Naive thymus-derived CD8-positive, alpha-beta T cell (primary cell): ENCODE results near the gene ABCD1. TPM values are rescaled to one million over a fixed set of nuclear protein-coding genes. Genes with fewer than 3 reads are reported as not detected.
"Not testable (repeated sequence)": the region's sequence is repeated elsewhere in the genome, so short reads cannot be mapped to it uniquely, and the experiment has no call there.

Experiments used
- ATAC-seq, 2 donors: fragments of 150-1000 bp; cut with Tn5 transposase in 1 of 2; sonication (Bioruptor Pico), chemical (Tn5 transposase) in 1 of 2; 1 replicate in 1 of 2; 2 replicates in 1 of 2; pipeline ENCODE4 v1.10.0; 2021; ENCODE audit warnings: mild to moderate bottlenecking in 2 of 2, moderate library complexity in 2 of 2
- POLR2A ChIA-PET: fragments of 350-600 bp; sonication (Branson Sonifier 250); formaldehyde crosslinking; loops from one replicate; lab custom pipeline; 2021; ENCODE audit warnings: antibody characterized with exemption; lab: Charles Lee
- DNase-seq, 10 donors: peaks; one replicate each; pipeline versions ENCODE4 v3.0.0 to v3.0.0-alpha.2; 2020 to 2022
- H3K27ac Mint-ChIP-seq, 10 donors: one replicate each; pipeline ENCODE4 v1.8.0; 2020 to 2022; ENCODE audit warnings: mild to moderate bottlenecking in 10 of 10, mixed read lengths in 10 of 10, moderate library complexity in 4 of 10, inconsistent platforms in 1 of 10
- H3K27me3 Mint-ChIP-seq, 5 donors: one replicate each; pipeline ENCODE4 v1.8.0; 2021 to 2022; ENCODE audit warnings: mixed read lengths in 5 of 5
- H3K36me3 Mint-ChIP-seq, 3 donors: one replicate each; pipeline ENCODE4 v1.8.0; 2020 to 2022; ENCODE audit warnings: mixed read lengths in 3 of 3, mild to moderate bottlenecking in 2 of 3, inconsistent platforms in 1 of 3
- H3K4me1 Mint-ChIP-seq, 4 donors: one replicate each; pipeline ENCODE4 v1.8.0; 2021 to 2022; ENCODE audit warnings: mixed read lengths in 4 of 4
- H3K4me3 Mint-ChIP-seq, 10 donors: one replicate each; pipeline ENCODE4 v1.8.0; 2020 to 2022; ENCODE audit warnings: mild to moderate bottlenecking in 10 of 10, mixed read lengths in 10 of 10, moderate library complexity in 6 of 10, inconsistent platforms in 1 of 10
- H3K9me3 Mint-ChIP-seq, 9 donors: one replicate each; pipeline ENCODE4 v1.8.0; 2020 to 2022; ENCODE audit warnings: mixed read lengths in 9 of 9, mild to moderate bottlenecking in 3 of 9, inconsistent platforms in 1 of 9, moderate library complexity in 1 of 9
- polyA plus RNA-seq, 3 donors: library from polyadenylated mRNA; unstranded; fragments of 300-500 nt; fragmentation: Illumina TruSeq; gene quantifications; one replicate each; pipeline ENCODE4 v1.2.3, GENCODE V29; 2021
- total RNA-seq, 8 experiments: library from RNA in 2 of 8; stranded (reverse) in 2 of 8; gene quantifications; one replicate each; pipeline ENCODE4 v1.2.3 and lab custom pipeline; 2021 to 2026

The ABCD1 gene
- total and polyA plus RNA-seq, 5 experiments from 2014 or later = 1.1 to 7.3 (median 2.1) TPM

- POLR2A ChIA-PET, DNase-seq, H3K4me3 Mint-ChIP-seq, H3K9me3 Mint-ChIP-seq, H3K27me3 Mint-ChIP-seq, ATAC-seq: not testable (repeated sequence)
- peak overlapping the region in 2 of 10 donors; percentile 31 to 72 for H3K27ac Mint-ChIP-seq
- H3K4me1 Mint-ChIP-seq = peaks cover 3 to 14% (median 6%) of the 10 kb centered on the region in 4 donors
- H3K36me3 Mint-ChIP-seq = peaks cover 0 to 34% (median 0%) of the 10 kb centered on the region in 3 donors
Observed at GRCh38 chrX:153705403-153706060, 19.1 kb upstream of the ABCD1 start.

GRCh38 chrX:153706799-153707198 is 17.9 kb upstream of the ABCD1 start:
- DNase-seq (no peak), ATAC-seq (no peak)
- Mint-ChIP-seq H3K27ac (peak overlapping the region in 2 of 10 donors; percentile 67 to 88), H3K4me3 (peak overlapping the region in 1 of 10 donors; percentile 26), H3K4me1 (peaks cover 3 to 18% (median 7%) of the 10 kb centered on the region in 4 donors), H3K9me3 (no peaks in the 10 kb centered on the region), H3K27me3 (no peaks in the 10 kb centered on the region), H3K36me3 (peaks cover 0 to 42% (median 0%) of the 10 kb centered on the region in 3 donors)
- POLR2A ChIA-PET = no interaction called here

- DNase-seq (no peak), ATAC-seq (no peak)
- POLR2A ChIA-PET = no interaction called here
- H3K4me3 Mint-ChIP-seq = no peak overlapping the region
- peaks cover 0 to 44% (median 0%) of the 10 kb centered on the region in 3 donors for H3K36me3 Mint-ChIP-seq
- peak overlapping the region in 1 of 10 donors; percentile 15 for H3K27ac Mint-ChIP-seq
- H3K4me1 Mint-ChIP-seq = peaks cover 3 to 18% (median 7%) of the 10 kb centered on the region in 4 donors
- H3K27me3 Mint-ChIP-seq = no peaks in the 10 kb centered on the region
- no peaks in the 10 kb centered on the region for H3K9me3 Mint-ChIP-seq
Observed at GRCh38 chrX:153707406-153707805, 17.2 kb upstream of the ABCD1 start.

- ATAC-seq (peak; percentile 53), DNase-seq (peak in 5 of 10 donors; percentile 14 to 35 (median 29))
- Mint-ChIP-seq H3K36me3 (peaks cover 0 to 46% (median 0%) of the 10 kb centered on the region in 3 donors), H3K27me3 (no peaks in the 10 kb centered on the region), H3K4me1 (peaks cover 3 to 21% (median 7%) of the 10 kb centered on the region in 4 donors), H3K4me3 (no peak overlapping the region), H3K9me3 (no peaks in the 10 kb centered on the region), H3K27ac (peak overlapping the region in 4 of 10 donors; percentile 3 to 41 (median 24))
- POLR2A ChIA-PET = no interaction called here
Observed at GRCh38 chrX:153708415-153708814, 16.2 kb upstream of the ABCD1 start.

GRCh38 chrX:153709726-153710674 is 14.7 kb upstream of the ABCD1 start:
- peak overlapping the region in 1 of 10 donors; percentile 46 for H3K4me3 Mint-ChIP-seq
- no peaks in the 10 kb centered on the region for H3K9me3 Mint-ChIP-seq
- peaks cover 3 to 23% (median 8%) of the 10 kb centered on the region in 4 donors for H3K4me1 Mint-ChIP-seq
- POLR2A ChIA-PET = no interaction called here
- peak overlapping the region in 1 of 10 donors; percentile 24 for H3K27ac Mint-ChIP-seq
- peaks cover 0 to 50% (median 0%) of the 10 kb centered on the region in 3 donors for H3K36me3 Mint-ChIP-seq
- H3K27me3 Mint-ChIP-seq = no peaks in the 10 kb centered on the region
- ATAC-seq = no peak
- DNase-seq = no peak

- Mint-ChIP-seq H3K4me3 (no peak overlapping the region), H3K27me3 (no peaks in the 10 kb centered on the region), H3K9me3 (no peaks in the 10 kb centered on the region), H3K36me3 (peaks cover 0 to 73% (median 3%) of the 10 kb centered on the region in 3 donors), H3K27ac (no peak overlapping the region), H3K4me1 (peaks cover 0 to 25% (median 8%) of the 10 kb centered on the region in 4 donors)
- POLR2A ChIA-PET = interaction anchor here (0.6 kb wide), 1 partner anchor 353 kb away, joined by 3 read pairs; no protein-coding TSS in a partner anchor
- ATAC-seq (no peak), DNase-seq (no peak)
Observed at GRCh38 chrX:153714256-153714655, 10.4 kb upstream of the ABCD1 start.

GRCh38 chrX:153717445-153717844 is 7.2 kb upstream of the ABCD1 start:
- Mint-ChIP-seq H3K36me3 (peaks cover 0 to 76% (median 3%) of the 10 kb centered on the region in 3 donors), H3K4me1 (peaks cover 3 to 38% (median 17%) of the 10 kb centered on the region in 4 donors), H3K27ac (no peak overlapping the region), H3K9me3 (no peaks in the 10 kb centered on the region), H3K4me3 (no peak overlapping the region), H3K27me3 (no peaks in the 10 kb centered on the region)
- DNase-seq (no peak), ATAC-seq (no peak)
- POLR2A ChIA-PET = no interaction called here

- Mint-ChIP-seq H3K27me3 (no peaks in the 10 kb centered on the region), H3K4me3 (no peak overlapping the region), H3K27ac (peak overlapping the region in 1 of 10 donors; percentile 53), H3K36me3 (peaks cover 0 to 63% (median 3%) of the 10 kb centered on the region in 3 donors), H3K4me1 (peaks cover 2 to 40% (median 27%) of the 10 kb centered on the region in 4 donors), H3K9me3 (no peaks in the 10 kb centered on the region)
- DNase-seq = no peak
- POLR2A ChIA-PET = interaction anchor here (0.6 kb wide), 1 partner anchor 259 kb away, joined by 6 read pairs; no protein-coding TSS in a partner anchor
- ATAC-seq = no peak
Observed at GRCh38 chrX:153719238-153719637, 5.4 kb upstream of the ABCD1 start.

- Mint-ChIP-seq H3K4me3 (no peak overlapping the region), H3K9me3 (no peaks in the 10 kb centered on the region), H3K4me1 (peaks cover 2 to 40% (median 27%) of the 10 kb centered on the region in 4 donors), H3K36me3 (peaks cover 0 to 59% (median 3%) of the 10 kb centered on the region in 3 donors), H3K27me3 (no peaks in the 10 kb centered on the region), H3K27ac (no peak overlapping the region)
- ATAC-seq (no peak), DNase-seq (no peak)
- POLR2A ChIA-PET = interaction anchor here (0.6 kb wide), 1 partner anchor 258 kb away, joined by 6 read pairs; no protein-coding TSS in a partner anchor
Observed at GRCh38 chrX:153719701-153720100, 5.0 kb upstream of the ABCD1 start.

GRCh38 chrX:153722704-153723350 is 1.8 kb upstream of the ABCD1 start:
- H3K4me1 Mint-ChIP-seq = peaks cover 3 to 52% (median 38%) of the 10 kb centered on the region in 4 donors
- H3K9me3 Mint-ChIP-seq = no peaks in the 10 kb centered on the region
- peaks cover 0 to 34% (median 3%) of the 10 kb centered on the region in 3 donors for H3K36me3 Mint-ChIP-seq
- ATAC-seq (no peak), DNase-seq (peak in 1 of 10 donors; percentile 8)
- H3K27ac Mint-ChIP-seq = peak overlapping the region; percentile 31 to 92 (median 82)
- H3K27me3 Mint-ChIP-seq = no peaks in the 10 kb centered on the region
- POLR2A ChIA-PET = interaction anchor here (0.5 to 1.0 kb wide), 2 partner anchors 38 to 168 kb away, joined by 3 to 6 read pairs; no protein-coding TSS in a partner anchor
- H3K4me3 Mint-ChIP-seq = peak overlapping the region; percentile 77 to 92 (median 86)

- ATAC-seq (peak; percentile 38 to 52), DNase-seq (peak in 7 of 10 donors; percentile 38 to 70 (median 46))
- H3K4me3 Mint-ChIP-seq = peak overlapping the region; percentile 77 to 92 (median 86)
- POLR2A ChIA-PET = interaction anchor here (0.5 to 1.0 kb wide), 6 partner anchors 16 to 819 kb away, joined by 3 to 6 read pairs (median 4); no protein-coding TSS in a partner anchor
- H3K9me3 Mint-ChIP-seq = no peaks in the 10 kb centered on the region
- no peaks in the 10 kb centered on the region for H3K27me3 Mint-ChIP-seq
- H3K27ac Mint-ChIP-seq = peak overlapping the region; percentile 31 to 92 (median 83)
- H3K4me1 Mint-ChIP-seq = peaks cover 3 to 54% (median 38%) of the 10 kb centered on the region in 4 donors
- peaks cover 0 to 28% (median 3%) of the 10 kb centered on the region in 3 donors for H3K36me3 Mint-ChIP-seq
Observed at GRCh38 chrX:153723351-153724251, 1.1 kb upstream of the ABCD1 start.
